H4 (cell line): ENCODE data around the gene CXCL12. TPM values are rescaled to one million over a fixed set of nuclear protein-coding genes. Genes with fewer than 3 reads are reported as not detected.

Experiments used
- DNase-seq: peaks from one replicate; pipeline ENCODE4 v3.0.0-alpha.2; 2015; ENCODE audit warnings: low spot score
- total RNA-seq: library from RNA; depleted of rRNA; stranded (reverse); fragments of >200 nt; shearing (Covaris generic); gene quantifications from 2 replicates; pipeline ENCODE4 v1.2.3, GENCODE V29; 2014

CXCL12 gene
- total RNA-seq, 1 experiment from 2014 or later, result 0.77 TPM

DNA sequence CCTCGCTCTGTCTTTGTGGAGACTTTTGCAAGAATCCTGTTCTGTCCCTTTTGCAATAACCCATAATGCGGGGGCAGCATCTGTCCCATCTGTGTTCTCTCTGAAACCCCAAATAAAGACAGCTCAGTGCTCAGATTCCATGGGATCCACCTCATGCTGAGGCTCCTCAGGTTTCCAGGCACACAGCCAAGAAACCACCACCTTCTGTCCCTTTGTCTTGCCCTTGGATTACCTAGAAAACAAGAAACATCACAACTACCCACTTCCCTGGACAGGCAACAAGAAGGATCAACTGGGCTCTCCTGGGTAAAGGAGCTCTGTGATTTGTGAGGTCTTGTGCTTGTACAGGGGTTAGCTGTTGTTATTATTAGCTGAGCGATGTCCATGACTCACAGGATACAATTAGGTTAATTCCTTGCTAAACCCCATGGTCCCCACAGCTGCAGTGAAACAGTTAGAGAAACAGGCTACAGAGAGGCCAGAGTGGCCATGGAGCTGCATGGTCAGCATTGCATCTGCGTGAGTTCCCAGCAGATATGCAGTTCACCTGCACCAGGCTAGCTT lies 50.2 kb downstream of the CXCL12 start:
- peak; percentile 45 for DNase-seq

DNA sequence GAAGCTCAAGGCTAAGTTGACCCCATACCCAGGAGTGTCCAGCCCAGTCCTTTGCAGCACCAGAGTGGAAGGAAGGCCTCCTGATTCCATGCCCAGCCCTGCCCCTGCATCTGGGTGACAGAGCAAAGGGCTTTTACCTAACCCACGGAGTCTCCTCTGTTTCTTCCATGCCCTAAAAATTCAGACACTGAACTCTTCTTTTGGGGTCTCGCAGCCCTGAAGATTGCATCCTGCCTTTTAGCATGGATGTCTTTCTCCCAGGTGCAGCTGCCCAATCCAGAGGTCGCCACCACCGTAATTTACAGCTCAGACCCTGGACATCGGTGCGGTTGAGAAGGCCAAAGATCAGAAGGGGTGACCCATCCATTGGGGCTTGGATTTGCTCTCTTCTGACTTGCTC lies 50.8 kb downstream of the CXCL12 start:
- no peak for DNase-seq

DNA sequence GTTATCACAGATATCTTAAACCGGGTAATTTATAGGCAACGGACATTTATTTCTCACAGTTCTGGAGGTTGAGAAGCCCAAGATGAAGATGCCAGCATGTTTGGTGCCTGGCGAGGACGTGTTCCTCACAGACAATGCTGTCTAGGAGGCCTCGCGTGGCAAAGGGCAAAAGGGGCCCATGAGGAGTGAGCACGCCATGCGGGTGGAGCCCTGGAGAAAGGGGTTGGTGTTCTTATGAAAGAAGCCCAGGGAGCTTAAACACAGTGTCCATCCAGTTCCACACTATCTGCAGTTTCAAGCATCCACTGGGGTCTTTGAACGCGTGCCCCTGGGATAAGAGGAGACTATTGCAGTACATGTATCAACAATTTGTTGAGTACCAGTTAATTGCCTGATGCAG lies 51.4 kb downstream of the CXCL12 start:
- no peak for DNase-seq

GRCh38 chr10:44332465-44332864 lies 52.4 kb downstream of the CXCL12 start:
- DNase-seq, result no peak

DNA sequence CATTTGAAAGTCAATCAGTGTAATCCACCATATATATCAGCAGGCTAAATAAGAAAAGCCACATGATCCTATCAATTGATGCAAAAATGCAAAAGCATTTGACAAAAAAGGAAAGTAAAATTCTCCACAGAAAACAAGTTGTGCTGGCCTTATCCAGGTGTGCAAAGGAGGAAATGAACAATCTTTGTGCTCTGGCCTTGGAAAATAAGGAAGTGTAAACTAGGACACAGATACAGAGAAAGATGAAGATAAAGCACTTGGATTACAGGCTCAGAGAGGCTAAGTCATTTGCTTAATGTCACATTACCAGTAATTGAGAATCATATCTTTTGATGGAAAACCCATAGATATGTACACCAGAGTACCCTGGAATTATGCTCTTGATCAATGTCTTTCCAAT lies 54.5 kb downstream of the CXCL12 start:
- DNase-seq, result no peak

DNA sequence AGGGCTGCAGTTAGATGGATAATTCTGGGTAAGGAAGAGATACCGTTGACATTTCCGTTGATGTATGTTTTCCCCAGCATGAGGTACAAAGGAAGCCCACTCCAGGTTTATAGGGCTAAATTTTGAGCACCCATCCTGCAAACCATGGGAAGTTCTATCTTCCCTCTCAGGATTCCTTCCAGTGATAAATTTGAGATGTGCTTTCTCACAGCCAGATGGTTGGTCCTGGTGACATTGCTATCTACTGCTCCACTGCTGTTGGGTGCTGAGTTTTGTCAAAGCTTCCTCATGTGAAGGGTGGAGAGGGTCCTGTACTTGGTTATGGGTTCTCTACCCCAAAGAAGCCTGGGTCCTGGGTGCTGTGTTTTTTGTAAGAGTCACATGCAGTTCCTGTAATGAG lies 57.4 kb downstream of the CXCL12 start:
- no peak for DNase-seq
